Activated naive CD8-positive, alpha-beta T cell (primary cell): ENCODE measurements around the gene ADAMTSL4.

Source experiments
- H3K27ac Mint-ChIP-seq: one replicate; pipeline ENCODE4 v1.8.0; 2021; ENCODE audit warnings: mixed read lengths
- H3K27me3 Mint-ChIP-seq: one replicate; pipeline ENCODE4 v1.8.0; 2021; ENCODE audit warnings: mixed read lengths
- H3K36me3 Mint-ChIP-seq: one replicate; pipeline ENCODE4 v1.8.0; 2021; ENCODE audit warnings: mixed read lengths
- H3K4me1 Mint-ChIP-seq: one replicate; pipeline ENCODE4 v1.8.0; 2021; ENCODE audit warnings: low read depth, mixed read lengths
- H3K4me3 Mint-ChIP-seq: one replicate; pipeline ENCODE4 v1.8.0; 2021; ENCODE audit warnings: mild to moderate bottlenecking, mixed read lengths
- H3K9me3 Mint-ChIP-seq: one replicate; pipeline ENCODE4 v1.8.0; 2021; ENCODE audit warnings: low read depth, mixed read lengths

ADAMTSL4 gene

DNA sequence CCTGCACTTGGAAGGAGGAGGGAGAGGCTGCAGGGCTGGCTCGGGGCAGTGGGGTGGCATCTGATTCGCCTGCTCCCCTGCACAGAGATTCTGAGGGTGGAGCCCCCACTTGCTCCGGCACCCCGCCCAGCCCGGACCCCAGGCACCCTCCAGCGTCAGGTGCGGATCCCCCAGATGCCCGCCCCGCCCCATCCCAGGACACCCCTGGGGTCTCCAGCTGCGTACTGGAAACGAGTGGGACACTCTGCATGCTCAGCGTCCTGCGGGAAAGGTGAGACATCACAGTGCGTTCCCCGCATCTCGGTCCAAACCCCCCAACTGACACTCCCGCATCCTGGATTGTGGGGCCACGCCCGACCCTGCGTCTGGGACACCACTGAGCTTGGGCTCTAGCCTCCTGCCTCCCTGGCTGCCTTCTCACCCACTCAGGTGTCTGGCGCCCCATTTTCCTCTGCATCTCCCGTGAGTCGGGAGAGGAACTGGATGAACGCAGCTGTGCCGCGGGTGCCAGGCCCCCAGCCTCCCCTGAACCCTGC, 7.9 kb downstream of the ADAMTSL4 start:
- Mint-ChIP-seq H3K27me3 (no peaks in the 10 kb centered on the region), H3K4me3 (no peak overlapping the region), H3K4me1 (peaks cover 23% of the 10 kb centered on the region), H3K27ac (no peak overlapping the region), H3K36me3 (peaks cover 2% of the 10 kb centered on the region), H3K9me3 (no peaks in the 10 kb centered on the region)

DNA sequence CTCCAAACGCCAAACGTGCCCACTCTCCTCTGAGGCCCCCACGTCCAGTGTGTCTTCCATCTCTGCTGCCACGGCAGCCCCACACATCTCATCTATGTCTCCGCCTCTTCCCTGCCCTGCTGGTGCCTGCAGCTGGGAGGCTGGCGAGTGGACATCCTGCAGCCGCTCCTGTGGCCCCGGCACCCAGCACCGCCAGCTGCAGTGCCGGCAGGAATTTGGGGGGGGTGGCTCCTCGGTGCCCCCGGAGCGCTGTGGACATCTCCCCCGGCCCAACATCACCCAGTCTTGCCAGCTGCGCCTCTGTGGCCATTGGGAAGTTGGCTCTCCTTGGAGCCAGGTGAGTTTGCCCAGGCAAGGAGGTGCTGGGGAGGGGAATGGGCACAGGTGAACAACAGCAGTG, 8.6 kb downstream of the ADAMTSL4 start:
- H3K27ac Mint-ChIP-seq = no peak overlapping the region
- peaks cover 2% of the 10 kb centered on the region for H3K36me3 Mint-ChIP-seq
- H3K27me3 Mint-ChIP-seq = no peaks in the 10 kb centered on the region
- no peak overlapping the region for H3K4me3 Mint-ChIP-seq
- no peaks in the 10 kb centered on the region for H3K9me3 Mint-ChIP-seq
- H3K4me1 Mint-ChIP-seq = peaks cover 21% of the 10 kb centered on the region

DNA sequence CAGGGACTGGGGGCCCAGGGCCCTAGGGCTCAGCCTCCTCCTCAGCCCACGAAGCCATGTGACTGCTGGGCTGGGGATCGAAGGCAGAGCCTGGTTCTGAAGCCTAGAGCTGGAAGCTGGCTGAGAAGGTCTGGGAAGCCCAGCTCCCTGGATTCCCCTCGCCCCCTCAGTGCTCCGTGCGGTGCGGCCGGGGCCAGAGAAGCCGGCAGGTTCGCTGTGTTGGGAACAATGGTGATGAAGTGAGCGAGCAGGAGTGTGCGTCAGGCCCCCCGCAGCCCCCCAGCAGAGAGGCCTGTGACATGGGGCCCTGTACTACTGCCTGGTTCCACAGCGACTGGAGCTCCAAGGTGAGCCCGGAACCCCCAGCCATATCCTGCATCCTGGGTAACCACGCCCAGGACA, 9.1 kb downstream of the ADAMTSL4 start:
- Mint-ChIP-seq H3K27ac (no peak overlapping the region), H3K36me3 (peaks cover 2% of the 10 kb centered on the region), H3K27me3 (no peaks in the 10 kb centered on the region), H3K4me3 (no peak overlapping the region), H3K4me1 (peaks cover 26% of the 10 kb centered on the region), H3K9me3 (no peaks in the 10 kb centered on the region)

DNA sequence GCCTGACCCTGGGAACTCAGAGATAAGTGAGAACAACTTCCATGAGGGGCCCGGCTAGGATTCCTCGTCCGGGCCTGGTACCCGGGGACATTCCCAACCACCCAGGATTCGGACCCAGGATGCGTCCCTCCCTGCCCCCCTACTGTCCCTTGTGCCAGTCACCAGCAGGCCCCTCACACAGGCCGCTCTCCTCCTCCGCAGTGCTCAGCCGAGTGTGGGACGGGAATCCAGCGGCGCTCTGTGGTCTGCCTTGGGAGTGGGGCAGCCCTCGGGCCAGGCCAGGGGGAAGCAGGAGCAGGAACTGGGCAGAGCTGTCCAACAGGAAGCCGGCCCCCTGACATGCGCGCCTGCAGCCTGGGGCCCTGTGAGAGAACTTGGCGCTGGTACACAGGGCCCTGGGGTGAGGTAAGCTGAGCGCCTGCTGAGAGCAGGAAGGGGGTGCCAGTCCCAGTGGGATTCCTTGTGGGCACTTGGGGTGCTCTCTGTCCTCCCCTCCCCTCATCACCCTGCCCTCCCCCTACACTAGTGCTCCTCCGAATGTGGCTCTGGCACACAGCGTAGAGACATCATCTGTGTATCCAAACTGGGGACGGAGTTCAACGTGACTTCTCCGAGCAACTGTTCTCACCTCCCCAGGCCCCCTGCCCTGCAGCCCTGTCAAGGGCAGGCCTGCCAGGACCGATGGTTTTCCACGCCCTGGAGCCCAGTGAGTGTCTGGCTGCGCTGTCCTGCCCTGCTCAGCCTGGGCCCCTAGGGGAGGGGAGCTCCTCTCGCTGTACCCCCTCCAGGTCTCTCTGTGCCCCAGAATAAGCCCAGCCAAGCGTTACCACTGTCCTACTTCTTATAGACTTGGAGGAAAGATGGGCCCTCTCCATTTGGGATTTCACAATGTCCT, 9.8 kb downstream of the ADAMTSL4 start:
- peaks cover 33% of the 10 kb centered on the region for H3K4me1 Mint-ChIP-seq
- H3K27me3 Mint-ChIP-seq = no peaks in the 10 kb centered on the region
- H3K4me3 Mint-ChIP-seq = no peak overlapping the region
- H3K27ac Mint-ChIP-seq = no peak overlapping the region
- peaks cover 2% of the 10 kb centered on the region for H3K36me3 Mint-ChIP-seq
- H3K9me3 Mint-ChIP-seq = no peaks in the 10 kb centered on the region

DNA sequence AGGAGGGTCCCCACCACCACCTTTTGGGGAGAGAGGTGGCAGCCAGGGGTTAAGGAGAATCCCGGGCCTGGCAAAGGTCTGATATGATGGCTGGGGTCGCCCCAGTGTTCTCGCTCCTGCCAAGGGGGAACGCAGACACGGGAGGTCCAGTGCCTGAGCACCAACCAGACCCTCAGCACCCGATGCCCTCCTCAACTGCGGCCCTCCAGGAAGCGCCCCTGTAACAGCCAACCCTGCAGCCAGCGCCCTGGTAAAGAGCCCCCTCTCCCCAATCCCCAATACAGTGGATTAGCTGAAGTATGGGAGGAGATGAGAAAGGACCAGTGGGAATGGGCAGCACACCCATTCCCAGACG, 10.4 kb downstream of the ADAMTSL4 start:
- no peak overlapping the region for H3K4me3 Mint-ChIP-seq
- peaks cover 37% of the 10 kb centered on the region for H3K4me1 Mint-ChIP-seq
- H3K36me3 Mint-ChIP-seq = peaks cover 2% of the 10 kb centered on the region
- H3K27ac Mint-ChIP-seq = peak overlapping the region; percentile 100
- H3K9me3 Mint-ChIP-seq = no peaks in the 10 kb centered on the region
- H3K27me3 Mint-ChIP-seq = no peaks in the 10 kb centered on the region

DNA sequence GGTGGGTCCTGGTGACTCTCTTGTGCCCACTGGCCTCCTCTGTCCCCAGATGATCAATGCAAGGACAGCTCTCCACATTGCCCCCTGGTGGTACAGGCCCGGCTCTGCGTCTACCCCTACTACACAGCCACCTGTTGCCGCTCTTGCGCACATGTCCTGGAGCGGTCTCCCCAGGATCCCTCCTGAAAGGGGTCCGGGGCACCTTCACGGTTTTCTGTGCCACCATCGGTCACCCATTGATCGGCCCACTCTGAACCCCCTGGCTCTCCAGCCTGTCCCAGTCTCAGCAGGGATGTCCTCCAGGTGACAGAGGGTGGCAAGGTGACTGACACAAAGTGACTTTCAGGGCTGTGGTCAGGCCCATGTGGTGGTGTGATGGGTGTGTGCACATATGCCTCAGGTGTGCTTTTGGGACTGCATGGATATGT, 10.8 kb downstream of the ADAMTSL4 start:
- Mint-ChIP-seq H3K9me3 (no peaks in the 10 kb centered on the region), H3K4me1 (peaks cover 41% of the 10 kb centered on the region), H3K4me3 (peak overlapping the region; percentile 98), H3K27me3 (no peaks in the 10 kb centered on the region), H3K27ac (peak overlapping the region; percentile 100), H3K36me3 (peaks cover 4% of the 10 kb centered on the region)

DNA sequence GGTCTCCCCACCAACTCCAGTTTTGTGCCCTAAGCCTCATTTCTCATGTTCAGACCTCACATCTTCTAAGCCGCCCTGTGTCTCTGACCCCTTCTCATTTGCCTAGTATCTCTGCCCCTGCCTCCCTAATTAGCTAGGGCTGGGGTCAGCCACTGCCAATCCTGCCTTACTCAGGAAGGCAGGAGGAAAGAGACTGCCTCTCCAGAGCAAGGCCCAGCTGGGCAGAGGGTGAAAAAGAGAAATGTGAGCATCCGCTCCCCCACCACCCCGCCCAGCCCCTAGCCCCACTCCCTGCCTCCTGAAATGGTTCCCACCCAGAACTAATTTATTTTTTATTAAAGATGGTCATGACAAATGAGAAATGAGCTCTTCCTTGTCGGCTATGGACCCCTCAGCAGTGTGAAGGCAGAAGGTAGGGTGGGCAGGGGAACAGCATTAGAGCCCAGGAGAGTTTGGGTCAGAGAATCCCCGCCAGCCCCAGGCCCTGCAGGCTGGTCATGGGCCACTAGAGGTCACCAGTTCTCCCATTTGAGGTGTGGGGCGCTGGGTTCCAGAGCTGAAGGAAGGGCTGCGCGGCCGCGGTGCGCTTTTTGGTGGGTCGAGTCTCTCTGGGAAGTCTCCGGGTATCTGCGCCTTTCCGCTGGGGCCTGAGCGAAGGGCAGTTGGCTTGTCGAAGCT, 11.5 kb downstream of the ADAMTSL4 start:
- H3K27me3 Mint-ChIP-seq = no peaks in the 10 kb centered on the region
- H3K4me3 Mint-ChIP-seq = peak overlapping the region; percentile 98
- H3K4me1 Mint-ChIP-seq = peaks cover 44% of the 10 kb centered on the region
- H3K27ac Mint-ChIP-seq = peak overlapping the region; percentile 100
- no peaks in the 10 kb centered on the region for H3K9me3 Mint-ChIP-seq
- peaks cover 2% of the 10 kb centered on the region for H3K36me3 Mint-ChIP-seq

DNA sequence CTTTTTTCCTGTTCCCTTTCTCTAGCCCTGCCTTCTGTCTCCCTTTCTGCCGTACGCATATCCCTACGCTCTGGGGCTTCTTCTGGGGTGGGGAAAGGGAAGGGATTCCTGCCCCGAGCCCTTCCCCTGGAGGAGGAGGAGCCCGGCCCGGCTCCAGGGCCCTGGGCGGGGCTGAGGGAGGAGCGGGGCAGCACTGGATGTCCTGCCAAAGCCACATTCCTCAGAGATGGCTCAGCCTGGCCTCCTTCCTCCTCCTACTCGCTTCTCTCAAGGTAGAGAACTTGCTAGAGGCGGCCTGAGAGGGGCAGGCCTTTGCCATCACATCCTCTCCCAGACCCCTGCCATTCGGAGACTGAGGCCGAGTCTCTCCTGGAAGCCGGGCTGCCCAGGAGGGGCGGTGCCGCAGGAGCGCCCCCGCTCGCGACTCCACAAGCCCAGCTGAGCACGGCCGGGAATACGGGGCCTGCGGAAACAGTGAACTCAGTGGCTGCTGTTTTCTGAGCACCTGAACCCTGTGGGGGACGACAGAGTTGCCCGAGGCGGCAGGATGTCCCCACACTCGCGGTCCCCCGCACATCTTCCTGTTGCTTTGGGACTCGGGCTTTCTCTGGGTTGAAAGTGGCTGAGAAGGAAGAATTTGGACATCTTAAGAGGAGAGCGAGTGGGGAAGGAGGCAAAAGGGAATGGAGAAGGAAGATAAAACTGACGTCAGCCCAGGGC, 12.2 kb downstream of the ADAMTSL4 start:
- peaks cover 2% of the 10 kb centered on the region for H3K36me3 Mint-ChIP-seq
- H3K27me3 Mint-ChIP-seq = no peaks in the 10 kb centered on the region
- peak overlapping the region; percentile 98 for H3K4me3 Mint-ChIP-seq

DNA sequence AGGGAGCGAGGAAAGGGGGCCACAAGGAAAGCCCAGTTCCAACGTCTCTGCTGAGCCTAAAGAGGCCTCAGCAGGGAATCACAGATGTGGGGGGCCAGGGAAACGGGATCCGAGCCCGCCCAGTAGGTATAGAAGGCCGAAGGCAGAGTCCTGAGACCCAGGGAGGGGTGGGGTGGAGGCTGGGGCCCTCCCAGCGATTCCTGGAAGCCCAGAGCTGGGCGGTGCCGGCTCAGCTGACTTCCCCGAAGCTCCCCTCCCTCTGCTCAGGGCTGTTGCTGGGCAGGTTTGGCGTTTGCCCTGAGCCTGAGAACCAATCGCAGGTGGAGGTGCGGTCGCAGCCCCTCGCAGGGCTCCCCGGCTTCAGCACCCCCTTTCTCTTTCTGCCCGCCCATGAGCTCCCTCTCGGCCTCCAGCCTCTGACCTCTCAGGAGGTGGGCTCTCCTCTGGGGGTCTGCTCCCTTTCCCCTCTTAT, 12.8 kb downstream of the ADAMTSL4 start:
- Mint-ChIP-seq H3K36me3 (peaks cover 2% of the 10 kb centered on the region), H3K9me3 (no peaks in the 10 kb centered on the region), H3K27ac (peak overlapping the region; percentile 100), H3K4me1 (peaks cover 57% of the 10 kb centered on the region), H3K27me3 (no peaks in the 10 kb centered on the region), H3K4me3 (peak overlapping the region; percentile 98)

More for the DNA sequence above, 12.2 kb downstream of the ADAMTSL4 start:
- peaks cover 51% of the 10 kb centered on the region for H3K4me1 Mint-ChIP-seq
- no peaks in the 10 kb centered on the region for H3K9me3 Mint-ChIP-seq
- H3K27ac Mint-ChIP-seq = peak overlapping the region; percentile 100

DNA sequence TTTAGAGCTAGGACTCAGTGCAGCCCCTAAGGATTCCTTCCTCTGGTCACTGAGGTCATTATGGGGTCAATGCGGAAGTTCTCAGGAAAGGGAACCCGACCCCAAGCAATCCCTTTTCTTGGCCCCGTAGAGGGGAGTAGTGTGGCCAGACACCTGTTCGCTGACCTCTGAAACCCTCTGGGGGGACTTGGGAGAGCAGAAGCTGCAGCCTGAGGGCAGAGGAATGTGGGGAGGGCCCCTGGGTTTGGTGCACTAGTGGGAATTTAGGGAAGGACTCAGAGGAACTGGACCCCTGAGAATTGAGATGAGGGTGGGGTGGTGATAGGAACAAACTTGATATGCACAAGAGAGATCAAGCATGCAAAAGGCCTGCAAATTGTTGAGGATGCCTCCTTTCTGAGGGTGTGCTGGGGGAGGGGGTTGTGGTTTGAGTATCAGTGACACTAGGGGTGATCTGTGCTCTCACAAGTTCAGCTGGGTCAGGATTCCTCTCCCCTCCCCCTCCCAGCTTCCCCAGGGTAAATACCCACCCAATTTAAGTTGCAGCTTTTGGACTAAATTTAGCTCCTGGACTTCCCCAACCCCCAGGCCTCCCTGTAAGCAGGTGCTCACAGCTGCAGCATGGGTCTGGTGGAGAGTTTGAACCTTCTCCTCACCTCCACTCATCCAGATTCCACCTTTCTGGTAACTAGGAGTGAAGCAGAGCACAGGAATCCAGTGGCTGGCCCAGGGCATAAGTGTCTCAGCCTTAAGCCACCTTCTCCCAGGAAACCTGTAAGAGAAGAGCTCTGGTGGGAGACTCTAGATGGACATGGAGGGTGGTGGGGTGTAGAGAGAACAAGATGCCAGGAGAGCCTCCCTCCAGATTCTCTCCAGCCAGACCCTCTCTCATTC, 13.5 kb downstream of the ADAMTSL4 start:
- H3K9me3 Mint-ChIP-seq = no peaks in the 10 kb centered on the region

DNA sequence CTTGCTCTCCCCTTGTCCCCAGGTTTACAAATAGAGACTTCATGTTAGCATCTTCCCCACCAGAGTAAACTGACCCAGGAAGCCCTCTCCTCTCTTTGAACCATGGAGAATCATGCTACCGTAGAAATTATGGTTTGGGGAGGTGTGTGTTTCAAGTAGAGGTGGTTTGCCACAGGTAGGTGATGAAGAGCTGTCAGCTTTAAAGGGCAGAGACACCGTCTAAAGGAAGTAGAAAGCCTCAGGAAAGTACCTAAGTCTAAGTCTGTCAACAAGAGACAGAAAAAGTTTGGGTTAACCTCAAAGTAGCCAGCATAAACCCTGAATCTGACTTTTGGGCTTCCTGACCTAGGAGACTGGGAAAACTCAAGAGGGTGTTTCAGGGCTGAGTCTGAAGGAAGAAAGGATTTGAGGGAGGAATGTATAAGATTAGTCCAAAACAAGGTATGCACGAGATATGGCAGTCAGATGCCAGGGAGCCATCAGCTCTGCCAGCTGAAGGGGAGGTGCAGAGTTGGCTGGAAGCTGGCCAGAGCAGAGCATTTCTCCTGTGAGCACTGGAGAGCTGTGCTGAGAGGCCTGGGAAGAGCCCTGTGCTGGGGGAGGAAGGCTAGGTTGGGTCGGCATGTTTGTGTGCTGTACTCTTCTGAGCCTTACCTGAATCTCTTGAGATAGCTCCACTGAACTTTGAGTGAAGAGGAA, 14.3 kb downstream of the ADAMTSL4 start:
- H3K27me3 Mint-ChIP-seq = no peaks in the 10 kb centered on the region
- peaks cover 72% of the 10 kb centered on the region for H3K4me1 Mint-ChIP-seq
- peak overlapping the region; percentile 98 for H3K4me3 Mint-ChIP-seq
- peaks cover 5% of the 10 kb centered on the region for H3K36me3 Mint-ChIP-seq
- H3K9me3 Mint-ChIP-seq = no peaks in the 10 kb centered on the region
- H3K27ac Mint-ChIP-seq = peak overlapping the region; percentile 100

More for the DNA sequence above, 13.5 kb downstream of the ADAMTSL4 start:
- Mint-ChIP-seq H3K27ac (peak overlapping the region; percentile 100), H3K4me1 (peaks cover 64% of the 10 kb centered on the region), H3K4me3 (peak overlapping the region; percentile 98), H3K27me3 (no peaks in the 10 kb centered on the region), H3K36me3 (peaks cover 5% of the 10 kb centered on the region)

DNA sequence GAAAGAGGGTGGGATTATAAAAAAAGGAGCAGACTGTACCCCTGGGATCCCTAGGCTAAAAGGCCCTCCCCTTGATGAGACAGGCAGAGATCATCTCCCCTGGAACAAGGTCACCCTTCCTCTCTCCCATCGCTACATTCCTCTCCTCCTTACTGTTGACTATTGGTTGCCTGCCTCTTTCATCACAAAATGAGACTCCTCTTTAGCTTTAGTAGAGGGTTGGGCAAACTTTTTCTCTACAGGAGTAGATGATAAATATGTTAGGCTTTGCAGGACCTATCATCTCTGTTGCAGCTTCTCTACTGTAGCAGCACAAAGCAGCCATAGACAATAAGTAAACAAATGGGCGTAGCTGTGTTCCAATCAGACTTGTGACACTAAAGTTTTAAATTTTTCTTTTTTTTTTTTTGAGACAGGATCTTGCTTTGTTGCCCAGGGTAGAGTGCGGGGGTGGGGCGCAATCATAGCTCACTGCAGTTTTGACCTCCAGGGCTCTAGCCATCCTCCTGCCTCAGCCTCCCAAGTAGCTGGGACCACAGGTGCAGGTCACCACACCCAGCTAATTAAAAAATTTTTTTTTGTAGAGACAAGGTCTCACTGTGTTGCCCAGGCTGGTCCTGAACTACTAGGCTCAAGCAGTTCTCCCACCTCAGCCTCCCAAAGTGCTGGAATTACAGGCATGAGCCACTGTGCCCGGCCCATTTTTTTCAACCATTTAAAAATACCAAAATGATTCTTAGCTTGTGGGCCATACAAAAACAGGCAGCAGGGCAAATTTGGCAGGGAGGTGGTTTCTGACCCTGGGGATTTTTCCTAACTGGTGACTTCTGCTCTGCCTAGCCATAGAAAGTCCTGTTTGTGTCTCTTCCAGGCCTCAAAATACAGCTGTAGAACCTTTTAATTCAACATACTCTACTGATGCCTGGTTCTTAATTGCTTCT, 15.1 kb downstream of the ADAMTSL4 start:
- peaks cover 80% of the 10 kb centered on the region for H3K4me1 Mint-ChIP-seq
- no peaks in the 10 kb centered on the region for H3K9me3 Mint-ChIP-seq
- peak overlapping the region; percentile 100 for H3K27ac Mint-ChIP-seq
- peak overlapping the region; percentile 98 for H3K4me3 Mint-ChIP-seq
- peaks cover 5% of the 10 kb centered on the region for H3K36me3 Mint-ChIP-seq
- no peaks in the 10 kb centered on the region for H3K27me3 Mint-ChIP-seq
